ENCODE results near the gene FOXL3. TPM values are rescaled to one million over a fixed set of nuclear protein-coding genes. Genes with fewer than 3 reads are reported as not detected.

Gene FOXL3
- total RNA-seq, 3 donors from 2014 or later: not detected

DNA sequence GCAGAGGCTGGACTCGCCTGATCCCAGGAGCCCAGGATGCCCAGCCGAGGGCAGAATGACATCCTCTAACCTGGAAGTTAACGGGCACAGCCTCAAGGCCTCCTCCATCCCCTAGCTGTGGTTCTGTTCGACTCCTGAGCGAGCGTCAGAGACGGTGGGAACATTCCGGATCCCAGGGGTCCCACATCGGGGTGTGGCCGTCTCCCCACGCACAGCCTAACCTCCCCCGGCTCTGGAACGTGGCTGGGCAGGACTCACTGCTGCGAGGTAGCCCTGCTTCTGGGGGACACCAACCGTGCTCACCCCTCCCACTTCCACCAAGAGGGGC lies 8.4 kb downstream of the FOXL3 start:
- no peak overlapping the region for H3K27ac ChIP-seq
- no peak for TF ChIP-seq POLR2A (IDR thresholded peaks at IDR 0.05)
- TF ChIP-seq, protein P1, sequence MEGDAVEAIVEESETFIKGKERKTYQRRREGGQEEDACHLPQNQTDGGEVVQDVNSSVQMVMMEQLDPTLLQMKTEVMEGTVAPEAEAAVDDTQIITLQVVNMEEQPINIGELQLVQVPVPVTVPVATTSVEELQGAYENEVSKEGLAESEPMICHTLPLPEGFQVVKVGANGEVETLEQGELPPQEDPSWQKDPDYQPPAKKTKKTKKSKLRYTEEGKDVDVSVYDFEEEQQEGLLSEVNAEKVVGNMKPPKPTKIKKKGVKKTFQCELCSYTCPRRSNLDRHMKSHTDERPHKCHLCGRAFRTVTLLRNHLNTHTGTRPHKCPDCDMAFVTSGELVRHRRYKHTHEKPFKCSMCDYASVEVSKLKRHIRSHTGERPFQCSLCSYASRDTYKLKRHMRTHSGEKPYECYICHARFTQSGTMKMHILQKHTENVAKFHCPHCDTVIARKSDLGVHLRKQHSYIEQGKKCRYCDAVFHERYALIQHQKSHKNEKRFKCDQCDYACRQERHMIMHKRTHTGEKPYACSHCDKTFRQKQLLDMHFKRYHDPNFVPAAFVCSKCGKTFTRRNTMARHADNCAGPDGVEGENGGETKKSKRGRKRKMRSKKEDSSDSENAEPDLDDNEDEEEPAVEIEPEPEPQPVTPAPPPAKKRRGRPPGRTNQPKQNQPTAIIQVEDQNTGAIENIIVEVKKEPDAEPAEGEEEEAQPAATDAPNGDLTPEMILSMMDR (IDR thresholded peaks at IDR 0.05): no peak
- TF ChIP-seq POLR2AphosphoS5 (IDR thresholded peaks at IDR 0.05): no peak
- DNase-seq (ENCODE audit: low spot score in 2 of 2): peak in 1 of 2 donors; percentile 27
- no peaks in the 10 kb centered on the region for H3K4me1 ChIP-seq
- intact Hi-C loops (cut with DNase I; ENCODE audit: low total_unique reads): no loop called here
- no peaks in the 10 kb centered on the region for H3K9me3 ChIP-seq
- no peaks in the 10 kb centered on the region for H3K36me3 ChIP-seq
- no peak overlapping the region for H3K4me3 ChIP-seq
- H3K27me3 ChIP-seq: peaks cover 0 to 27% of the 10 kb centered on the region in 2 donors

DNA sequence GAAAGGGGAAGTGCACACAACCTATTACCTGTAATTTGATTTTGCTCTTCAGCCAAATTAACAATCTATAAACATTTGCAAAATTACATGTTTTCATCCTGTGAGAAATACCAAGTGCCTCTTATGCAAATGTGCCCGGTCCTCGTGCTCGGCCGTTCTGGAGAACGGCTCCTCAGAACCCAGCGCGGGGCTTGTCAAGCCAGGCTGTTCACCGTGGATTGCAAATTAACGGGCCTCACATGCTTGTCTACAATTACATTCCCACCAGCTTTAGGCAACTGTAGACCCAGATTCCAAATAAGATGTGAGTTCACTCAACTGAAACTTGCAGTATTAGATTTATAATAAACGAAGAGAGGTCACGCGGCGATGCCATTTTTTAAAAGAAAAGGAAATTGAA lies 8.8 kb downstream of the FOXL3 start:
- H3K27me3 ChIP-seq: peaks cover 0 to 23% of the 10 kb centered on the region in 2 donors
- no peaks in the 10 kb centered on the region for H3K4me1 ChIP-seq
- no peak for DNase-seq (ENCODE audit: low spot score in 2 of 2)
- TF ChIP-seq POLR2AphosphoS5 (IDR thresholded peaks at IDR 0.05) (no peak), POLR2A (IDR thresholded peaks at IDR 0.05) (no peak)
- TF ChIP-seq, protein P1 (IDR thresholded peaks at IDR 0.05): no peak
- H3K36me3 ChIP-seq: no peaks in the 10 kb centered on the region
- intact Hi-C loops (cut with DNase I; ENCODE audit: low total_unique reads): no loop called here
- H3K27ac ChIP-seq: no peak overlapping the region
- no peak overlapping the region for H3K4me3 ChIP-seq
- H3K9me3 ChIP-seq: no peaks in the 10 kb centered on the region

DNA sequence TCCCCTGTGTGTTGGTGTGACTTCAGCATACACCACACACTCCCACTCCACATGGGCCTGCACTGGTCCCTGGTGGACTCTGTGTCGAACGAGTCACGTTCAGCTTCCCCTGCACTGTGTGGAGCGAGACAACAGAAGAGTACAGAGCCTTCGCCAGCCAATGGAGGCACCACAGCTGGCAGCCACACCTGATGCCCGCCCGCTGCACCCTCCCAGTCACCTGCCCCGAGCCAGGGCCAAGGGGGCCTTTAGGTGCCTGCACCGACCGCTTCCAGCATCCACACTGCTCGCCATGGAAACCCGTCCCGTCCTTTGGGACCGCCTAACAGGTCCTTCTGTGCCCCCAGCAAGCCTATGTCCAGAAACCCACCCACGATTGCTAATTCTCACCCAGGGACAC lies 9.2 kb downstream of the FOXL3 start:
- intact Hi-C loops (cut with DNase I; ENCODE audit: low total_unique reads): no loop called here

DNA sequence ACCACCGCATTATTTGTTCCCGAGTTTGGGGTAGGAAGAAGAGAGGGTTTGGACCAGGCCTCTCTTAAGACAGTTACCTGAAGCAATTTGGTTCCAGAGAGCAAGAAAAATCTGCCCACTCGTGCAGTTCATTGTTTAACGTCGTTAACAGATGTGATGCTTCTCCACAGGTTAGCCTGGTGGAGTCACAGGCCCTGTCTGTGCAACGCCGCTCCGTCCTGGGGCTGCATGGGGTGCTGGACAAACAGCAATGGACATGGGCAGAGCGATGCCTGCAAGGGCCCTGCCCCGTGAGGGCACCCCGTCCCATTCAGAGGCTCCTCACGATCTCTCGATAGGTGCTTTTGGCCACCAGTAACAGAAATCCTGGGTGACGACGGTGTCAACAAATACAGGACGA lies 9.7 kb downstream of the FOXL3 start:
- intact Hi-C loops (cut with DNase I; ENCODE audit: low total_unique reads): no loop called here
- TF ChIP-seq POLR2A (IDR thresholded peaks at IDR 0.05) (no peak), POLR2AphosphoS5 (IDR thresholded peaks at IDR 0.05) (no peak)
- TF ChIP-seq, protein P1 (IDR thresholded peaks at IDR 0.05): no peak
- DNase-seq (ENCODE audit: low spot score in 2 of 2): peak in 1 of 2 donors; percentile 19
- Histone ChIP-seq H3K4me3 (no peak overlapping the region), H3K9me3 (no peaks in the 10 kb centered on the region), H3K4me1 (no peaks in the 10 kb centered on the region), H3K36me3 (no peaks in the 10 kb centered on the region), H3K27me3 (peaks cover 0 to 14% of the 10 kb centered on the region in 2 donors), H3K27ac (no peak overlapping the region)

More for the DNA sequence above, 9.2 kb downstream of the FOXL3 start:
- H3K27ac ChIP-seq: no peak overlapping the region
- no peaks in the 10 kb centered on the region for H3K36me3 ChIP-seq
- H3K4me3 ChIP-seq: no peak overlapping the region
- peak in 1 of 2 donors; percentile 45 for DNase-seq (ENCODE audit: low spot score in 2 of 2)
- TF ChIP-seq, protein P1 (IDR thresholded peaks at IDR 0.05): no peak
- no peak for TF ChIP-seq POLR2A (IDR thresholded peaks at IDR 0.05)
- H3K9me3 ChIP-seq: no peaks in the 10 kb centered on the region
- H3K4me1 ChIP-seq: no peaks in the 10 kb centered on the region
- peaks cover 0 to 19% of the 10 kb centered on the region in 2 donors for H3K27me3 ChIP-seq

DNA sequence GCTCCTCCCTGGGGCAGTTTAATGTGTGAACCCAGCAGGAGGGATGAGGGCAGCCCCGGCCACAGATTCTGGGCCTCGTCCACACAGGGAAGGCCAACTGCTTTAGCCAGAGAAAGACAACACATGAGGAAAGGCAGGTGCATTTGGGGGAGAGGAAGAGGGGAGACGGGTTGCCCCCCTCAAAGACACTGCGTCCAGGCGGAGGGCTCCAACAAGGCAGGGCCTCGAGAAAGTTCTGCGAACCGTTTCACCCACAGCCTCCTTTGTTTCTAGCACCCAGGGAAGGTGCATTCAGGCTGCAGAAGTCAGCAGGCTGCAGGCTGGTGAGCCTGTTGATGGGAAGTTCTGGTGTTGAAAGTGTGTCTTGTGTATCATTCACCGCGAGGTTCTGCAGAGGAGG lies 10.1 kb downstream of the FOXL3 start:
- DNase-seq (ENCODE audit: low spot score in 2 of 2): peak in 1 of 2 donors; percentile 34
- intact Hi-C loops (cut with DNase I; ENCODE audit: low total_unique reads): no loop called here
- TF ChIP-seq, protein P1 (IDR thresholded peaks at IDR 0.05): no peak
- TF ChIP-seq POLR2AphosphoS5 (IDR thresholded peaks at IDR 0.05): no peak
- TF ChIP-seq POLR2A (IDR thresholded peaks at IDR 0.05): no peak
- no peaks in the 10 kb centered on the region for H3K36me3 ChIP-seq
- H3K27ac ChIP-seq: no peak overlapping the region
- H3K9me3 ChIP-seq: no peaks in the 10 kb centered on the region
- H3K4me3 ChIP-seq: no peak overlapping the region
- no peaks in the 10 kb centered on the region for H3K4me1 ChIP-seq
- H3K27me3 ChIP-seq: peaks cover 0 to 10% of the 10 kb centered on the region in 2 donors

Data from breast epithelium (tissue), 4 donors.